Hindlimb muscle (tissue), 1 donor: ENCODE results near the gene COL17A1. TPM values are rescaled to one million over a fixed set of nuclear protein-coding genes. Genes with fewer than 3 reads are reported as not detected.

Experiments used
- DNase-seq: peaks from one replicate; pipeline ENCODE4 v3.0.0-alpha.2; 2013
- polyA plus RNA-seq: library from polyadenylated mRNA; unstranded; fragments of 120-200 nt; gene quantifications from one replicate; pipeline ENCODE4 v1.2.1, GENCODE V29; 2013; ENCODE audit not compliant: insufficient read length

Gene COL17A1
- polyA plus RNA-seq, 1 donor, result 1.3 TPM

GRCh38 chr10:104049504-104050250, 36.0 kb downstream of the COL17A1 start:
- no peak for DNase-seq

GRCh38 chr10:104046651-104047050, 39.0 kb downstream of the COL17A1 start:
- DNase-seq, result no peak

GRCh38 chr10:104045151-104046089, 40.3 kb downstream of the COL17A1 start:
- DNase-seq, result no peak

GRCh38 chr10:104043854-104044253, 41.8 kb downstream of the COL17A1 start:
- DNase-seq, result no peak

GRCh38 chr10:104043185-104043830, 42.4 kb downstream of the COL17A1 start:
- no peak for DNase-seq

GRCh38 chr10:104041891-104042535, 43.7 kb downstream of the COL17A1 start:
- DNase-seq, result no peak

GRCh38 chr10:104040862-104041789, 44.6 kb downstream of the COL17A1 start:
- DNase-seq, result no peak

- no peak for DNase-seq
Observed at GRCh38 chr10:104040382-104040781, 45.3 kb downstream of the COL17A1 start.

GRCh38 chr10:104038958-104039752, 46.5 kb downstream of the COL17A1 start:
- no peak for DNase-seq

- no peak for DNase-seq
Observed at GRCh38 chr10:104038537-104038936, 47.1 kb downstream of the COL17A1 start.

- no peak for DNase-seq
Observed at GRCh38 chr10:104037261-104037951, 48.3 kb downstream of the COL17A1 start.

- DNase-seq, result no peak
Observed at GRCh38 chr10:104036518-104037260, 49.0 kb downstream of the COL17A1 start.

GRCh38 chr10:104036069-104036384, 49.7 kb downstream of the COL17A1 start:
- no peak for DNase-seq

GRCh38 chr10:104035194-104036068, 50.2 kb downstream of the COL17A1 start:
- no peak for DNase-seq

- DNase-seq, result no peak
Observed at GRCh38 chr10:104034401-104035193, 51.1 kb downstream of the COL17A1 start.

GRCh38 chr10:104033966-104034365, 51.7 kb downstream of the COL17A1 start:
- no peak for DNase-seq

- no peak for DNase-seq
Observed at GRCh38 chr10:104033401-104033930, 52.2 kb downstream of the COL17A1 start.
